ENCODE results near the gene NET1. TPM values are rescaled to one million over a fixed set of nuclear protein-coding genes. Genes with fewer than 3 reads are reported as not detected.

Gene NET1
- total RNA-seq, 1 donor from 2014 or later = 205 TPM

- H3K4me1 Mint-ChIP-seq = peaks cover 36% of the 10 kb centered on the region
- H3K36me3 Mint-ChIP-seq = peaks cover 34% of the 10 kb centered on the region
- H3K27me3 Mint-ChIP-seq (ENCODE audit: low read depth) = no peaks in the 10 kb centered on the region
- no peak for DNase-seq (ENCODE audit: low spot score in 2 of 2, unreplicated experiment in 2 of 2)
- peak overlapping the region; percentile 79 for H3K27ac Mint-ChIP-seq
- peak overlapping the region; percentile 56 for H3K4me3 Mint-ChIP-seq
- TF ChIP-seq, protein P1, sequence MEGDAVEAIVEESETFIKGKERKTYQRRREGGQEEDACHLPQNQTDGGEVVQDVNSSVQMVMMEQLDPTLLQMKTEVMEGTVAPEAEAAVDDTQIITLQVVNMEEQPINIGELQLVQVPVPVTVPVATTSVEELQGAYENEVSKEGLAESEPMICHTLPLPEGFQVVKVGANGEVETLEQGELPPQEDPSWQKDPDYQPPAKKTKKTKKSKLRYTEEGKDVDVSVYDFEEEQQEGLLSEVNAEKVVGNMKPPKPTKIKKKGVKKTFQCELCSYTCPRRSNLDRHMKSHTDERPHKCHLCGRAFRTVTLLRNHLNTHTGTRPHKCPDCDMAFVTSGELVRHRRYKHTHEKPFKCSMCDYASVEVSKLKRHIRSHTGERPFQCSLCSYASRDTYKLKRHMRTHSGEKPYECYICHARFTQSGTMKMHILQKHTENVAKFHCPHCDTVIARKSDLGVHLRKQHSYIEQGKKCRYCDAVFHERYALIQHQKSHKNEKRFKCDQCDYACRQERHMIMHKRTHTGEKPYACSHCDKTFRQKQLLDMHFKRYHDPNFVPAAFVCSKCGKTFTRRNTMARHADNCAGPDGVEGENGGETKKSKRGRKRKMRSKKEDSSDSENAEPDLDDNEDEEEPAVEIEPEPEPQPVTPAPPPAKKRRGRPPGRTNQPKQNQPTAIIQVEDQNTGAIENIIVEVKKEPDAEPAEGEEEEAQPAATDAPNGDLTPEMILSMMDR (IDR thresholded peaks at IDR 0.05; ENCODE audit: unreplicated experiment) = no peak
- no peaks in the 10 kb centered on the region for H3K9me3 Mint-ChIP-seq
Observed at GRCh38 chr10:5450605-5451384, 38.4 kb downstream of the NET1 start.

GRCh38 chr10:5453749-5454489, 41.6 kb downstream of the NET1 start:
- H3K36me3 Mint-ChIP-seq = peaks cover 51% of the 10 kb centered on the region
- no peak for DNase-seq (ENCODE audit: low spot score in 2 of 2, unreplicated experiment in 2 of 2)
- peak overlapping the region; percentile 26 for H3K27ac Mint-ChIP-seq
- H3K4me1 Mint-ChIP-seq = peaks cover 26% of the 10 kb centered on the region
- H3K27me3 Mint-ChIP-seq (ENCODE audit: low read depth) = no peaks in the 10 kb centered on the region
- TF ChIP-seq, protein P1 (IDR thresholded peaks at IDR 0.05; ENCODE audit: unreplicated experiment) = no peak
- no peak overlapping the region for H3K4me3 Mint-ChIP-seq
- no peaks in the 10 kb centered on the region for H3K9me3 Mint-ChIP-seq

DNA sequence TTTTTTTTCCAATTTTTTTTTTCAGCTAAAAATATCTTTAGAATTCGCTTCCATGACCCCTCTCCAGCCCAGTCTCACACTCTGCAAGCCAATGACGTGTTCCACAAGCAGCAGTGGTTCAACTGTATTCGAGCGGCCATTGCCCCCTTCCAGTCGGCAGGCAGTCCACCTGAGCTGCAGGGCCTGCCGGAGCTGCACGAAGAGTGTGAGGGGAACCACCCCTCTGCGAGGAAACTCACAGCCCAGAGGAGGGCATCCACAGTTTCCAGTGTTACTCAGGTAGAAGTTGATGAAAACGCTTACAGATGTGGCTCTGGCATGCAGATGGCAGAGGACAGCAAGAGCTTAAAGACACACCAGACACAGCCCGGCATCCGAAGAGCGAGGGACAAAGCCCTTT, 44.2 kb downstream of the NET1 start:
- no peaks in the 10 kb centered on the region for H3K27me3 Mint-ChIP-seq (ENCODE audit: low read depth)
- no peak for DNase-seq (ENCODE audit: low spot score in 2 of 2, unreplicated experiment in 2 of 2)
- H3K9me3 Mint-ChIP-seq = no peaks in the 10 kb centered on the region
- peak overlapping the region; percentile 27 for H3K27ac Mint-ChIP-seq
- H3K4me1 Mint-ChIP-seq = peaks cover 24% of the 10 kb centered on the region
- H3K4me3 Mint-ChIP-seq = no peak overlapping the region
- H3K36me3 Mint-ChIP-seq = peaks cover 54% of the 10 kb centered on the region
- TF ChIP-seq, protein P1 (IDR thresholded peaks at IDR 0.05; ENCODE audit: unreplicated experiment) = no peak

- Mint-ChIP-seq H3K27me3 (ENCODE audit: low read depth) (no peaks in the 10 kb centered on the region), H3K4me3 (no peak overlapping the region), H3K4me1 (peaks cover 30% of the 10 kb centered on the region), H3K36me3 (peaks cover 46% of the 10 kb centered on the region), H3K9me3 (no peaks in the 10 kb centered on the region), H3K27ac (peak overlapping the region; percentile 84)
- TF ChIP-seq, protein P1 (IDR thresholded peaks at IDR 0.05; ENCODE audit: unreplicated experiment) = no peak
- no peak for DNase-seq (ENCODE audit: low spot score in 2 of 2, unreplicated experiment in 2 of 2)
Observed at GRCh38 chr10:5457741-5458140, 45.4 kb downstream of the NET1 start.

DNA sequence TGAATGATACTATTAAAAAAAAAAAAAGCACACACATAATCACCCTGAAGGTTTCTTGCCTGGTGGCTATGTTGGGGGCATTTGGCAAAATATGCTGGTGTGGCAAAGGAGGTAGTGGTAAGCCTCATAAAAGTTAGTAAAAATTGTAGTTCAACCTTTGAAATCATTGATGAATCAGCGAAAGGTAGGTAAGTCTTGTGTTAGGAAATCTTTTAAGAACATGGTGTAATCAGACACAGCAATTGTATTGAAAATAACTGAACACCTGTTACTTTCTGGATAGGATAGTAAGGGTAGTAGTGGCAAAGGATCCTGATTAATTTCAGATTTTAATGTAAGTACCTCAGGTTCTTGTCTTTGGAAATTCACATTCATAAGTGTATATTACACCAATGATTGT, 46.1 kb downstream of the NET1 start:
- TF ChIP-seq, protein P1 (IDR thresholded peaks at IDR 0.05; ENCODE audit: unreplicated experiment) = no peak
- Mint-ChIP-seq H3K9me3 (no peaks in the 10 kb centered on the region), H3K27ac (peak overlapping the region; percentile 84), H3K27me3 (ENCODE audit: low read depth) (no peaks in the 10 kb centered on the region), H3K36me3 (peaks cover 40% of the 10 kb centered on the region), H3K4me3 (no peak overlapping the region), H3K4me1 (peaks cover 37% of the 10 kb centered on the region)
- no peak for DNase-seq (ENCODE audit: low spot score in 2 of 2, unreplicated experiment in 2 of 2)

Data from mesothelial cell of epicardium (in vitro differentiated cells).